H1 (cell line): ENCODE measurements around the gene SNCAIP.

Source experiments
- CHD2 ChIP-seq: IDR thresholded peaks from 2 replicates; pipeline ENCODE4 v1.6.1; 2012; ENCODE audit warnings: low read length, improper control_type of control experiment
- POLR2A ChIP-seq, 2 experiments: IDR thresholded peaks; 1 replicate in 1 of 2; 2 replicates in 1 of 2; pipeline ENCODE4 v1.6.1; 2011; ENCODE audit warnings: low read depth in 2 of 2, low read length in 2 of 2, mild to moderate bottlenecking in 2 of 2; ENCODE audit errors: control extremely low read depth in 1 of 2
- TF ChIP-seq, protein P1 (sequence below), 3 experiments: IDR thresholded peaks; 1 replicate in 2 of 3; 2 replicates in 1 of 3; pipeline versions ENCODE4 v1.5.1 to v1.6.1; 2011; ENCODE audit warnings: low read length in 3 of 3, mild to moderate bottlenecking in 3 of 3, inconsistent platforms in 2 of 3, low read depth in 1 of 3, moderate library complexity in 1 of 3; ENCODE audit not compliant: insufficient read depth in 1 of 3; ENCODE audit errors: control extremely low read depth in 1 of 3

- TF ChIP-seq CHD2, result no peak
- TF ChIP-seq, protein P1, sequence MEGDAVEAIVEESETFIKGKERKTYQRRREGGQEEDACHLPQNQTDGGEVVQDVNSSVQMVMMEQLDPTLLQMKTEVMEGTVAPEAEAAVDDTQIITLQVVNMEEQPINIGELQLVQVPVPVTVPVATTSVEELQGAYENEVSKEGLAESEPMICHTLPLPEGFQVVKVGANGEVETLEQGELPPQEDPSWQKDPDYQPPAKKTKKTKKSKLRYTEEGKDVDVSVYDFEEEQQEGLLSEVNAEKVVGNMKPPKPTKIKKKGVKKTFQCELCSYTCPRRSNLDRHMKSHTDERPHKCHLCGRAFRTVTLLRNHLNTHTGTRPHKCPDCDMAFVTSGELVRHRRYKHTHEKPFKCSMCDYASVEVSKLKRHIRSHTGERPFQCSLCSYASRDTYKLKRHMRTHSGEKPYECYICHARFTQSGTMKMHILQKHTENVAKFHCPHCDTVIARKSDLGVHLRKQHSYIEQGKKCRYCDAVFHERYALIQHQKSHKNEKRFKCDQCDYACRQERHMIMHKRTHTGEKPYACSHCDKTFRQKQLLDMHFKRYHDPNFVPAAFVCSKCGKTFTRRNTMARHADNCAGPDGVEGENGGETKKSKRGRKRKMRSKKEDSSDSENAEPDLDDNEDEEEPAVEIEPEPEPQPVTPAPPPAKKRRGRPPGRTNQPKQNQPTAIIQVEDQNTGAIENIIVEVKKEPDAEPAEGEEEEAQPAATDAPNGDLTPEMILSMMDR (IDR thresholded peaks at IDR 0.05; ENCODE audit: control extremely low read depth in 1 of 3, insufficient read depth in 1 of 3, low read depth in 1 of 3, low read length in 3 of 3), result peak; percentile 1 to 24 (median 12); a peak in 3 of 4 replicates
- no peak for TF ChIP-seq POLR2A (IDR thresholded peaks at IDR 0.05; ENCODE audit: control extremely low read depth in 1 of 2, low read depth in 2 of 2, low read length in 2 of 2)
Observed at GRCh38 chr5:122471031-122471751, 159.2 kb downstream of the SNCAIP start.
